Neural progenitor cell (in vitro differentiated cells): ENCODE measurements around the gene INA. TPM values are rescaled to one million over a fixed set of nuclear protein-coding genes. Genes with fewer than 3 reads are reported as not detected.
"Not testable (repeated sequence)": the region's sequence is repeated elsewhere in the genome, so short reads cannot be mapped to it uniquely, and the experiment has no call there.

Experiments used
- DNase-seq: peaks from one replicate; pipeline ENCODE4 v3.0.0-alpha.2; 2016; ENCODE audit warnings: low spot score
- H2AFZ ChIP-seq: fragments of 200-600 bp; sonication (generic); replicated peaks from 2 replicates; pipeline ENCODE4 v1.6.1; 2016; ENCODE audit warnings: antibody characterized with exemption
- H3F3A ChIP-seq: fragments of 200-600 bp; sonication (generic); 2 replicates; pipeline ENCODE4 v1.6.1; 2016; ENCODE audit warnings: antibody characterized with exemption, low read depth
- H3K27ac ChIP-seq: fragments of 200-600 bp; sonication (generic); 2 replicates; pipeline ENCODE4 v1.5.1; 2016; ENCODE audit warnings: mild to moderate bottlenecking
- H3K27me3 ChIP-seq: fragments of 200-600 bp; sonication (generic); 2 replicates; pipeline ENCODE4 v1.6.1; 2016; ENCODE audit warnings: mild to moderate bottlenecking, moderate library complexity
- H3K36me3 ChIP-seq: fragments of 200-600 bp; sonication (generic); 2 replicates; pipeline ENCODE4 v1.5.1; 2016
- H3K4me1 ChIP-seq: fragments of 200-600 bp; sonication (generic); 2 replicates; pipeline ENCODE4 v1.6.1; 2016; ENCODE audit warnings: mixed run types
- H3K4me2 ChIP-seq: fragments of 200-600 bp; sonication (generic); 2 replicates; pipeline ENCODE4 v1.6.1; 2016
- H3K4me3 ChIP-seq: fragments of 200-600 bp; sonication (generic); 2 replicates; pipeline ENCODE4 v1.5.1; 2016
- H3K79me2 ChIP-seq: fragments of 200-600 bp; sonication (generic); 2 replicates; pipeline ENCODE4 v1.6.1; 2016; ENCODE audit warnings: low read depth
- H3K9ac ChIP-seq: fragments of 200-600 bp; sonication (generic); 2 replicates; pipeline ENCODE4 v1.6.1; 2016
- H3K9me3 ChIP-seq: fragments of 200-600 bp; sonication (generic); 2 replicates; pipeline ENCODE4 v1.5.1; 2016; ENCODE audit warnings: low read depth
- H4K20me1 ChIP-seq: fragments of 200-600 bp; sonication (generic); 2 replicates; pipeline ENCODE4 v1.6.1; 2016; ENCODE audit warnings: low read depth
- H3K27ac Mint-ChIP-seq: 3 replicates; pipeline ENCODE4 v1.8.0; 2021; ENCODE audit warnings: mixed read lengths
- H3K27me3 Mint-ChIP-seq: 2 replicates; pipeline ENCODE4 v1.8.0; 2022; ENCODE audit warnings: low read depth, mild to moderate bottlenecking, inconsistent platforms, moderate library complexity, mixed read lengths; ENCODE audit not compliant: insufficient read depth
- H3K36me3 Mint-ChIP-seq: 3 replicates; pipeline ENCODE4 v1.8.0; 2021; ENCODE audit warnings: mixed read lengths
- H3K4me1 Mint-ChIP-seq: 3 replicates; pipeline ENCODE4 v1.8.0; 2021; ENCODE audit warnings: mixed read lengths
- H3K4me3 Mint-ChIP-seq: 3 replicates; pipeline ENCODE4 v1.8.0; 2021; ENCODE audit warnings: mild to moderate bottlenecking, moderate library complexity, mixed read lengths
- H3K9me3 Mint-ChIP-seq: 3 replicates; pipeline ENCODE4 v1.8.0; 2020; ENCODE audit warnings: mixed read lengths
- CTCF ChIP-seq: fragments of 200-600 bp; sonication (generic); IDR thresholded peaks from 2 replicates; pipeline ENCODE4 v1.5.1; 2017; ENCODE audit warnings: antibody characterized with exemption, mild to moderate bottlenecking
- EZH2 ChIP-seq: fragments of 200-600 bp; sonication (generic); IDR thresholded peaks from 2 replicates; pipeline ENCODE4 v1.6.1; 2017; ENCODE audit warnings: antibody characterized with exemption, mild to moderate bottlenecking, moderate library complexity
- EZH2phosphoT487 ChIP-seq: fragments of 200-600 bp; sonication (generic); IDR thresholded peaks from 2 replicates; pipeline ENCODE4 v1.6.1; 2017; ENCODE audit warnings: antibody characterized with exemption
- total RNA-seq: library from RNA; depleted of rRNA; stranded (reverse); fragments of >200 nt; gene quantifications from 2 replicates; pipeline ENCODE4 v1.2.3, GENCODE V29; 2015; ENCODE audit warnings: low replicate concordance

Gene INA
- total RNA-seq, 1 donor from 2014 or later: 9.7 TPM

- no peaks in the 10 kb centered on the region for H3K79me2 ChIP-seq
- no peak for DNase-seq
- no peaks in the 10 kb centered on the region for H3K27me3 ChIP-seq
- H3K27ac ChIP-seq: no peak overlapping the region
- Mint-ChIP-seq H3K9me3 (peaks cover 27% of the 10 kb centered on the region), H3K4me1 (no peaks in the 10 kb centered on the region), H3K27ac (no peak overlapping the region), H3K36me3 (no peaks in the 10 kb centered on the region), H3K4me3 (no peak overlapping the region), H3K27me3 (peaks cover 5% of the 10 kb centered on the region)
- H4K20me1 ChIP-seq: no peaks in the 10 kb centered on the region
- H3K4me3 ChIP-seq: no peak overlapping the region
- H2AFZ ChIP-seq: no peak overlapping the region
- no peaks in the 10 kb centered on the region for H3K9me3 ChIP-seq
- no peaks in the 10 kb centered on the region for H3K36me3 ChIP-seq
- no peak overlapping the region for H3K4me2 ChIP-seq
- H3F3A ChIP-seq: no peaks in the 10 kb centered on the region
- no peaks in the 10 kb centered on the region for H3K4me1 ChIP-seq
- no peak for TF ChIP-seq CTCF
- TF ChIP-seq EZH2phosphoT487: no peak
- no peak for TF ChIP-seq EZH2
- no peak overlapping the region for H3K9ac ChIP-seq
These were observed 20.3 kb upstream of the INA start for GRCh38 chr10:103256613-103257012.

- no peak for TF ChIP-seq EZH2
- no peak for TF ChIP-seq EZH2phosphoT487
- TF ChIP-seq CTCF: no peak
- H3K4me1 ChIP-seq: no peaks in the 10 kb centered on the region
- no peak overlapping the region for H3K4me2 ChIP-seq
- no peak overlapping the region for H2AFZ ChIP-seq
- no peaks in the 10 kb centered on the region for H4K20me1 ChIP-seq
- H3K9ac ChIP-seq: no peak overlapping the region
- DNase-seq: no peak
- no peak overlapping the region for H3K27ac ChIP-seq
- H3K79me2 ChIP-seq: no peaks in the 10 kb centered on the region
- Mint-ChIP-seq H3K9me3 (peaks cover 27% of the 10 kb centered on the region), H3K36me3 (no peaks in the 10 kb centered on the region), H3K4me1 (no peaks in the 10 kb centered on the region), H3K27ac (no peak overlapping the region), H3K27me3 (peaks cover 5% of the 10 kb centered on the region), H3K4me3 (no peak overlapping the region)
- H3K27me3 ChIP-seq: no peaks in the 10 kb centered on the region
- no peaks in the 10 kb centered on the region for H3F3A ChIP-seq
- H3K36me3 ChIP-seq: no peaks in the 10 kb centered on the region
- no peak overlapping the region for H3K4me3 ChIP-seq
- H3K9me3 ChIP-seq: no peaks in the 10 kb centered on the region
These were observed 19.1 kb upstream of the INA start for GRCh38 chr10:103257812-103258211.

- not testable (repeated sequence) for H3K9me3 ChIP-seq, H3K4me3 Mint-ChIP-seq, H3K4me1 ChIP-seq, H3K4me2 ChIP-seq, H3K27me3 ChIP-seq, H4K20me1 ChIP-seq, H3K4me3 ChIP-seq, H3K36me3 Mint-ChIP-seq, H3F3A ChIP-seq, DNase-seq, H3K9ac ChIP-seq, H3K27ac Mint-ChIP-seq, H3K36me3 ChIP-seq, H2AFZ ChIP-seq, H3K4me1 Mint-ChIP-seq, H3K79me2 ChIP-seq, H3K27ac ChIP-seq, H3K27me3 Mint-ChIP-seq
- peaks cover 27% of the 10 kb centered on the region for H3K9me3 Mint-ChIP-seq
These were observed 18.0 kb upstream of the INA start for GRCh38 chr10:103258928-103259327.

GRCh38 chr10:103259989-103260388 is 16.9 kb upstream of the INA start:
- peaks cover 27% of the 10 kb centered on the region for H3K9me3 Mint-ChIP-seq
- H3K4me2 ChIP-seq: no peak overlapping the region
- TF ChIP-seq EZH2: no peak
- TF ChIP-seq CTCF: no peak
- no peak for TF ChIP-seq EZH2phosphoT487

More at GRCh38 chr10:103259989-103260388, 16.9 kb upstream of the INA start:
- H3K4me3 Mint-ChIP-seq: no peak overlapping the region
- no peaks in the 10 kb centered on the region for H3K27me3 ChIP-seq
- no peak overlapping the region for H3K4me3 ChIP-seq
- no peaks in the 10 kb centered on the region for H3K9me3 ChIP-seq
- H3K27ac Mint-ChIP-seq: no peak overlapping the region
- H3K36me3 Mint-ChIP-seq: no peaks in the 10 kb centered on the region
- H3K27me3 Mint-ChIP-seq: peaks cover 5% of the 10 kb centered on the region
- H3K4me1 ChIP-seq: no peaks in the 10 kb centered on the region
- DNase-seq: no peak
- H3K4me1 Mint-ChIP-seq: no peaks in the 10 kb centered on the region
- no peak overlapping the region for H3K27ac ChIP-seq
- no peaks in the 10 kb centered on the region for H3K36me3 ChIP-seq
- no peak overlapping the region for H2AFZ ChIP-seq
- no peaks in the 10 kb centered on the region for H3K79me2 ChIP-seq
- no peaks in the 10 kb centered on the region for H4K20me1 ChIP-seq
- H3F3A ChIP-seq: no peaks in the 10 kb centered on the region
- no peak overlapping the region for H3K9ac ChIP-seq
